Liver (tissue), 9 donors: ENCODE measurements around the gene SPATS2L. TPM values are rescaled to one million over a fixed set of nuclear protein-coding genes. Genes with fewer than 3 reads are reported as not detected.

Experiments
- DNase-seq: peaks from one replicate; pipeline ENCODE4 v3.0.0-alpha.2; 2017; ENCODE audit warnings: low spot score
- H3K27ac ChIP-seq, 2 donors: one replicate each; pipeline ENCODE4 v1.7.0; 2013; ENCODE audit warnings: inconsistent platforms in 2 of 2, low read length in 2 of 2, control low read depth in 1 of 2, low read depth in 1 of 2, mild to moderate bottlenecking in 1 of 2
- H3K27me3 ChIP-seq, 4 donors: one replicate each; pipeline versions ENCODE4 v1.6.1 to v1.7.0; 2013; ENCODE audit warnings: low read length in 3 of 4, inconsistent platforms in 1 of 4, mild to moderate bottlenecking in 1 of 4, moderate library complexity in 1 of 4; ENCODE audit not compliant: control insufficient read depth in 4 of 4, insufficient read depth in 4 of 4
- H3K36me3 ChIP-seq, 4 donors: one replicate each; pipeline versions ENCODE4 v1.6.1 to v1.7.0; 2013; ENCODE audit warnings: low read length in 3 of 4, mild to moderate bottlenecking in 3 of 4, low read depth in 1 of 4, moderate library complexity in 1 of 4; ENCODE audit not compliant: control insufficient read depth in 4 of 4, insufficient read depth in 3 of 4
- H3K4me1 ChIP-seq, 4 donors: one replicate each; pipeline versions ENCODE4 v1.6.1 to v1.7.0; 2013; ENCODE audit warnings: low read length in 3 of 4, mild to moderate bottlenecking in 3 of 4, moderate library complexity in 1 of 4; ENCODE audit not compliant: control insufficient read depth in 4 of 4, insufficient read depth in 4 of 4
- H3K4me3 ChIP-seq, 3 donors: one replicate each; pipeline versions ENCODE4 v1.6.1 to v1.7.0; 2013; ENCODE audit warnings: low read length in 3 of 3, control low read depth in 1 of 3, low read depth in 1 of 3, mild to moderate bottlenecking in 1 of 3
- H3K9ac ChIP-seq, 2 donors: one replicate each; pipeline ENCODE4 v1.7.0; 2013; ENCODE audit warnings: low read length in 2 of 2, mild to moderate bottlenecking in 2 of 2, moderate library complexity in 2 of 2, control low read depth in 1 of 2, low read depth in 1 of 2
- H3K9me3 ChIP-seq, 4 donors: one replicate each; pipeline versions ENCODE4 v1.6.1 to v1.7.0; 2013; ENCODE audit warnings: low read length in 3 of 4; ENCODE audit not compliant: control insufficient read depth in 4 of 4
- ATF3 ChIP-seq: IDR thresholded peaks from 2 replicates; pipeline ENCODE4 v1.6.1; 2016; ENCODE audit warnings: antibody characterized with exemption
- EGR1 ChIP-seq, 2 donors: IDR thresholded peaks; 2 replicates each; pipeline ENCODE4 v1.6.1; 2016 to 2018; ENCODE audit warnings: antibody characterized with exemption in 2 of 2, low read depth in 2 of 2
- FOXA2 ChIP-seq: IDR thresholded peaks from 2 replicates; pipeline ENCODE4 v1.6.1; 2016; ENCODE audit warnings: antibody characterized with exemption
- GABPA ChIP-seq, 2 donors: IDR thresholded peaks in 1 of 2; conservative IDR thresholded peaks in 1 of 2; 2 replicates each; pipeline ENCODE4 v1.6.1; 2016; ENCODE audit warnings: antibody characterized with exemption in 2 of 2, mild to moderate bottlenecking in 1 of 2, moderate library complexity in 1 of 2
- HNF4A ChIP-seq, 2 donors: conservative IDR thresholded peaks; 2 replicates each; pipeline ENCODE4 v1.6.1; 2016; ENCODE audit warnings: antibody characterized with exemption in 2 of 2, mild to moderate bottlenecking in 2 of 2
- HNF4G ChIP-seq: IDR thresholded peaks from 2 replicates; pipeline ENCODE4 v1.6.1; 2016; ENCODE audit warnings: antibody characterized with exemption
- NR2F2 ChIP-seq: IDR thresholded peaks from 2 replicates; pipeline ENCODE4 v1.6.1; 2016; ENCODE audit warnings: antibody characterized with exemption
- RAD21 ChIP-seq, 2 donors: IDR thresholded peaks; 2 replicates each; pipeline ENCODE4 v1.6.1; 2016; ENCODE audit warnings: antibody characterized with exemption in 2 of 2, mild to moderate bottlenecking in 2 of 2
- REST ChIP-seq: IDR thresholded peaks from 2 replicates; pipeline ENCODE4 v1.6.1; 2016; ENCODE audit warnings: antibody characterized with exemption, mild to moderate bottlenecking
- RXRA ChIP-seq, 2 donors: IDR thresholded peaks; 2 replicates each; pipeline ENCODE4 v1.6.1; 2017 to 2018; ENCODE audit warnings: antibody characterized with exemption in 2 of 2, mild to moderate bottlenecking in 1 of 2
- SP1 ChIP-seq: IDR thresholded peaks from 2 replicates; pipeline ENCODE4 v1.6.1; 2018; ENCODE audit warnings: antibody characterized with exemption, mild to moderate bottlenecking
- TAF1 ChIP-seq: conservative IDR thresholded peaks from 2 replicates; pipeline ENCODE4 v1.6.1; 2016; ENCODE audit warnings: antibody characterized with exemption, mild to moderate bottlenecking
- YY1 ChIP-seq: IDR thresholded peaks from 2 replicates; pipeline ENCODE4 v1.6.1; 2016; ENCODE audit warnings: antibody characterized with exemption, mild to moderate bottlenecking
- WGBS: extraction: QIAGEN DNeasy Blood & Tissue Kit; methylation state at CpG from one replicate; pipeline ENCODE4 v1.1.7; 2013; 5-methylcytosine and 5-hydroxymethylcytosine counted together
- polyA plus RNA-seq, 2 donors: library from polyadenylated mRNA; stranded (reverse) in 1 of 2; unstranded in 1 of 2; fragments of 200-250 nt in 1 of 2; fragments of >200 nt in 1 of 2; fragmentation: Nextera tagmentation in 1 of 2; extraction: Ambion mirVana in 1 of 2; gene quantifications; one replicate each; pipeline versions ENCODE4 v1.2.1 to v1.2.3, GENCODE V29; 2013 to 2015
- total RNA-seq, 2 donors: library from RNA; depleted of rRNA; stranded (reverse); fragments of >200 nt; gene quantifications; one replicate each; pipeline ENCODE4 v1.2.3, GENCODE V29; 2014
- TF ChIP-seq, protein P1 (sequence below): fragments of 150-350 bp; IDR thresholded peaks from 2 replicates; pipeline ENCODE4 v1.5.1; 2017; ENCODE audit warnings: improper control_type of control experiment, low read depth, low read length; ENCODE audit not compliant: missing input control
- TF ChIP-seq, protein P2 (sequence below): IDR thresholded peaks from 2 replicates; pipeline ENCODE4 v1.6.1; 2016; ENCODE audit warnings: antibody characterized with exemption
- donor health status: healthy.
- donor health status: healthy.
- donor health status: healthy.
- donor health status: healthy.
- donor health status: healthy.

The SPATS2L gene
- total and polyA plus RNA-seq, 4 donors, result 31.4 to 49.9 (median 42.4) TPM

- no peak for TF ChIP-seq HNF4A (conservative IDR thresholded peaks at IDR 0.05)
These were observed 24.5 kb downstream of the SPATS2L start (continued) for GRCh38 chr2:200331061-200331400.

GRCh38 chr2:200335657-200336056 lies 29.2 kb downstream of the SPATS2L start:
- H3K9ac ChIP-seq, result no peak overlapping the region
- WGBS, result 82% methylated on average over 2 of the region's 2 CpGs
- H3K27me3 ChIP-seq, result no peaks in the 10 kb centered on the region
- peaks cover 0 to 4% (median 1%) of the 10 kb centered on the region in 4 donors for H3K36me3 ChIP-seq
- H3K4me1 ChIP-seq, result peaks cover 0 to 26% (median 11%) of the 10 kb centered on the region in 4 donors
- TF ChIP-seq, protein P1, sequence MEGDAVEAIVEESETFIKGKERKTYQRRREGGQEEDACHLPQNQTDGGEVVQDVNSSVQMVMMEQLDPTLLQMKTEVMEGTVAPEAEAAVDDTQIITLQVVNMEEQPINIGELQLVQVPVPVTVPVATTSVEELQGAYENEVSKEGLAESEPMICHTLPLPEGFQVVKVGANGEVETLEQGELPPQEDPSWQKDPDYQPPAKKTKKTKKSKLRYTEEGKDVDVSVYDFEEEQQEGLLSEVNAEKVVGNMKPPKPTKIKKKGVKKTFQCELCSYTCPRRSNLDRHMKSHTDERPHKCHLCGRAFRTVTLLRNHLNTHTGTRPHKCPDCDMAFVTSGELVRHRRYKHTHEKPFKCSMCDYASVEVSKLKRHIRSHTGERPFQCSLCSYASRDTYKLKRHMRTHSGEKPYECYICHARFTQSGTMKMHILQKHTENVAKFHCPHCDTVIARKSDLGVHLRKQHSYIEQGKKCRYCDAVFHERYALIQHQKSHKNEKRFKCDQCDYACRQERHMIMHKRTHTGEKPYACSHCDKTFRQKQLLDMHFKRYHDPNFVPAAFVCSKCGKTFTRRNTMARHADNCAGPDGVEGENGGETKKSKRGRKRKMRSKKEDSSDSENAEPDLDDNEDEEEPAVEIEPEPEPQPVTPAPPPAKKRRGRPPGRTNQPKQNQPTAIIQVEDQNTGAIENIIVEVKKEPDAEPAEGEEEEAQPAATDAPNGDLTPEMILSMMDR, result no peak
- TF ChIP-seq NR2F2, result no peak
- no peak for TF ChIP-seq RXRA (IDR thresholded peaks at IDR 0.05)
- peak; percentile 69 for TF ChIP-seq FOXA2
- no peak for TF ChIP-seq EGR1 (IDR thresholded peaks at IDR 0.05; ENCODE audit: low read depth in 2 of 2)
- TF ChIP-seq, protein P2, sequence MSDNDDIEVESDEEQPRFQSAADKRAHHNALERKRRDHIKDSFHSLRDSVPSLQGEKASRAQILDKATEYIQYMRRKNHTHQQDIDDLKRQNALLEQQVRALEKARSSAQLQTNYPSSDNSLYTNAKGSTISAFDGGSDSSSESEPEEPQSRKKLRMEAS, result no peak
- no peak overlapping the region for H3K4me3 ChIP-seq
- no peak for DNase-seq
- H3K27ac ChIP-seq, result peak overlapping the region in 1 of 2 donors; percentile 48
- no peaks in the 10 kb centered on the region for H3K9me3 ChIP-seq

- TF ChIP-seq FOXA2, result no peak
- TF ChIP-seq NR2F2, result peak; percentile 28
- no peak for DNase-seq
- Histone ChIP-seq H3K27ac (no peak overlapping the region), H3K9me3 (no peaks in the 10 kb centered on the region), H3K36me3 (peaks cover 0 to 2% (median 1%) of the 10 kb centered on the region in 4 donors), H3K9ac (no peak overlapping the region), H3K4me3 (no peak overlapping the region), H3K27me3 (no peaks in the 10 kb centered on the region), H3K4me1 (peaks cover 0 to 30% (median 11%) of the 10 kb centered on the region in 4 donors)
- WGBS, result 48% methylated on average over 3 of the region's 3 CpGs
These were observed 30.6 kb downstream of the SPATS2L start for GRCh38 chr2:200336980-200337615.

DNA sequence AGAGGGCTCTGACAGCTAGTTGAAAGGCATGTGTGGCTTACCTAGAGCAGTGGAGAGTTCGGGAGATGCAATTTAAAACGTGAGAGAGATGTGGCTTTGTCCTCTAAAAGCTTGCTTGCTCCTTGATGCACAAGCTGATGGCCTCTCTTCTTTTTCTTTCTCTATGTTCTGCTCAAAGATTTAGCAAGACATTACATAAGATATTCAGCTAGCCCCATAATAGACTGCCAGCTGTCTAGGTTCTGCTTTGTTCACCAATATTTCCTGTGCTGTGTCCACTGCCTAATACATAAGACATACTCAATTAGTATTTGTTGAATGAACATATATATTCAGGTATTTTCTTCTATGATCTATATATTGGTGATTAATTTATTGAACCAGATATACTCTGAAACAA lies 31.1 kb downstream of the SPATS2L start:
- no peak overlapping the region for H3K27ac ChIP-seq
- no peak overlapping the region for H3K4me3 ChIP-seq
- no peak for DNase-seq
- H3K9me3 ChIP-seq, result no peaks in the 10 kb centered on the region
- WGBS, result 72% methylated on average over 2 of the region's 2 CpGs
- peaks cover 0 to 2% (median 0%) of the 10 kb centered on the region in 4 donors for H3K36me3 ChIP-seq
- no peak overlapping the region for H3K9ac ChIP-seq
- no peaks in the 10 kb centered on the region for H3K27me3 ChIP-seq
- H3K4me1 ChIP-seq, result peaks cover 3 to 30% (median 11%) of the 10 kb centered on the region in 4 donors
- no peak for TF ChIP-seq ATF3
- TF ChIP-seq, protein P2, result no peak
- no peak for TF ChIP-seq SP1
- TF ChIP-seq HNF4G, result no peak
- no peak for TF ChIP-seq TAF1
- TF ChIP-seq RAD21 (IDR thresholded peaks at IDR 0.05), result no peak
- no peak for TF ChIP-seq YY1
- TF ChIP-seq HNF4A (conservative IDR thresholded peaks at IDR 0.05), result no peak
- TF ChIP-seq, protein P1, result no peak
- TF ChIP-seq EGR1 (IDR thresholded peaks at IDR 0.05; ENCODE audit: low read depth in 2 of 2), result no peak
- no peak for TF ChIP-seq FOXA2
- TF ChIP-seq GABPA (IDR thresholded peaks at IDR 0.05 in 1 of 2, conservative IDR thresholded peaks at IDR 0.05 in 1 of 2), result no peak
- no peak for TF ChIP-seq REST
- no peak for TF ChIP-seq NR2F2
